ENCODE results near the gene CEMP1.
"Not testable (repeated sequence)": the region's sequence is repeated elsewhere in the genome, so short reads cannot be mapped to it uniquely, and the experiment has no call there.

DNA sequence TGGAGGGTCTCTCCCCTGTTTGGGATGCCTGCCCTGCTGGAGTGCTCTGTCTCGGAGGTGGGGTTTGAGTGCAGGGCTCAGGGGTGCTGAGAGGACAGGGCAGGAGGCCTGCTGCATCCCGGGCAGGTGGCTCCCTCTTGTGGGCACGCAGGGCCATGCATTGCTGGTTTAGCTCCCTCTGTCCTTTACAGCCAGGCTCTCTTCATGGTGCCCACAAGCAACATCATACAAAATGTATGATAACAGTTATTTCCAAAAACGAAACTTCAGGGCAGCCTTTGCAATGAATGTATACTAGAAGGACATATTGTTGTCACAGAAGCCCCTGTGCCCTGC lies 29.6 kb upstream of the CEMP1 start:
- TF ChIP-seq CTCF (conservative IDR thresholded peaks at IDR 0.05), result peak; percentile 59
- TF ChIP-seq EZH2 (IDR thresholded peaks at IDR 0.05; ENCODE audit: low read depth), result not testable (repeated sequence)
